ENCODE results near the gene SLC10A3.
A peak's percentile ranks its signal among the peaks of the same experiment; 100 is the strongest.
"Not testable (repeated sequence)": the region's sequence is repeated elsewhere in the genome, so short reads cannot be mapped to it uniquely, and the experiment has no call there.

Gene SLC10A3

DNA sequence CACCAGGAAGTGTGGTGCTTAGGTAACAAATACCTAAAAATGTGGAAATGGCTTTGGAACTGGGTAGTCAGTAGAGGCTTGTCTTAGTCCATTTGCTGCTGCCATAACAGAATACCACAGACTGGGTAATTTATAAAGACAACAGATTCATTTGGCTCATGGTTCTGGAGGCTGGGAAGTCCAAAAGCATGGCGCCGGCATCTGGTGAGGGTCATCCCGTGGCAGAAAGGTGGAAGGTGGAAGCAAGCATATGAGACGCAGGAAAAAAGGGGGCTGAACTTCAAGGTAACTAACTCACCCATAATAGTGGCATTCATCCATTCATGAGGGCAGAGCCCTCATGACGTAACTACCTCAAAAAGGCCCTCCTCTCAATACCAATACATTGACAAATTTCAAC, 19.0 kb upstream of the SLC10A3 start:
- DNase-seq, result no peak

DNA sequence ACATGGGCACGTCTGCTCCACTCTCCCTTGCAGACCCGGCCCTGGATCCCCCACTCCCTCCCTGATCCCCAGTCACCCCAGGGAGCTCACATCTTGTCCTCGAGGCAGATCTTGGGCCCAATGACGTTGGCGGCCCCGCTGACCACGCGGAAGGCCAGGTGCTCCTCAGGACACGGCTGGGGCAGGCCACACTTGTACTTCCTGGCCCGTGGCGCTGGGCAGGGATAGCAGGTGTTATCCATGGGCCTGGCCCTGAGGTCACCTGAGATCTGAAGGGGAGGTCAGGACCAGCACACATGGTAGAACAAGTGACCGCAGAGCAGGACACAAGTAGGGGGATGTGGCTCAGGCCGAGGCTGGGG, 17.9 kb upstream of the SLC10A3 start:
- DNase-seq, result no peak

DNA sequence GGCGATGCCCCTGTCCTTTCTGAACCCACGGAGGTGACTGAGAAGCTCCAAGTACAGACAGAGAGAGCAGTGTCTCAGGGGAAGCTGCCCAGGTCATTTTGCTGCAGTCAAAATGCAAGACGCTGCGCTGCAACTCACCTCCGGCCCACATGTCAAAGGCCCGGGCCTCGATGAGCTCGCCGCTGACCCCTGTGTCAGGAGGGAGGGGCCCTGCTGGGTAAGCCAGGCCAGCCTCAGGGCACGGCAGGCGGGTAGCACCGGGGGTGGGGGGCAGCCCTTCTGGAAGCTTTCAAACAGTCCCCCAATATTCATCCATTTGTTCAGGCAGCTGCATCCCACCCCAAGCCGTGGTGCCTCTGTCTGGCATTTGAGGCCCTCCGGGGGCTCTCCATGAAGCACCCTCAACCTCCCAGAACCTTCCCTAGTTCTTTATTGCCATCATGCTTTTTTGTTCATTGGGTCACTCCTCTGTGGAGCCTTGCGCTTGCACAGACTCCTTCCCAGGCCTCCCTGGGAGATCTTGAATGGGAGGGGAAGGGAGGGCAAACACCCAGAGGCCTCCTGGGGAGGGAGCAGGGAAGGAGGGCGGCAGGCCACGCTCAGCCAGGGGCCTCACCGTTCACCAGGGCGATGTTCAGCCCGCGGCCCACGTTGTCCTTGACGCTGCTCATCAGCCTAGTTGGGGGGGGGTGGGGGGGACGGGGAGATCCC, 17.4 kb upstream of the SLC10A3 start:
- DNase-seq, result no peak

DNA sequence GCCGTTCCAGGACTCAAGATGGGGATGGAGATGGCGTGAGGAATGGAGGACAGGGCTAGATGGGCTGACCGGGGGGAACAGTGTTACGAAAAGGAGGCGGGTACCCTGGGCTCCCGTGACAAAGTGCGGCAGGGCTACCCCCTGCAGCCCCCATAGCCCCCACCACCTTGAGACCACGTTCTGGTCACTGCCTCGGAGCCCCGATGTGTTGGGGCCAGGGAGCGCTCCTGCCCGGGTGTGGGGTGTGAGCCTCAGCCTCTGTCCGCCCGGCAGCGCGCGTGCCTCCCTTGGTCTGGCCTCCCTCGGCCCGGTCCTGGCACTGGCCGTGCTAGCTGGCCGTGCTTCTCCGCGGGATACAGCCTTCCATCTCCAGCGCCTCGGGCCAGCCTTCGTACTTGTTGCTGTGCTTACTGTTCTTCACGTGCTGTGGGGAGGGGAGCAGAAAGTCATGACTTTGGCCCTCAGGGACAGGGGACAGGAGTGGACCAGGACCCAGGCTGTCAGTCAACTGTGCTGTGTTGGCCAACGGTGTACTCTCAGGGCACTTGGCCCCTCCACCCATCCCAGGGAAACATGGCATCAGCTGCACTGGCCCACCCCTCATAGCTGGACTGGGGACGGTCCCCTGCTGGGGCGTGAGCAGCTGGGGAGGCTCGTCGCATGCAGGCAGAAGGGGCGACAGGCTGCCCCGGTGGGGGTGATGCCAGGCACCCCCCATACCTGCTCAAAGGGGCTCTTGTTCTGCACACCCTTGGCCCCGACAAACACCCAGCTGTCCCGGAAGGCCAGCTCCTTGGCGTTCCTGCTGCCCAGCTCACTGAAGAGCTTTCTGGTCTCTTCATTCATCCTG, 16.3 kb upstream of the SLC10A3 start:
- DNase-seq, result no peak

DNA sequence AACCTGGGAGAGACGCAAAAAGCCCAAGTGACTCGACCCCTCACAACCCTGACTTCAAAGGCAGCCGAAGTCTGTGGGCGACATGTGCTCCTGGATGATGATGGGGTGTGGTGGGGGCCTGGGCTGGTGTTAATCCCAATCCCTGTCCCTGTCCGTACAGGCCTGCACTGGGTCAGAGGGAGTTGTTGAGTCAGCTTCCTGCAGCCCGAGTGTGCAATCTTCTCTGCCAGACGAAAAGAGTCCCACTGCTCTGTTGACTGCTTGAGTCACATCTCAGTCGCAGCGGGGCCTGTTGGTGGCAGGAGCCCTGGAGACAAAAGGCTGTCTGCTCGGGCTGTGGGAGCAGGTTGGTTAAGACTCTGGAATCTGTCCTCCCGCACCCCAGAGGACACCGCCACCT, 15.3 kb upstream of the SLC10A3 start:
- no peak for DNase-seq

DNA sequence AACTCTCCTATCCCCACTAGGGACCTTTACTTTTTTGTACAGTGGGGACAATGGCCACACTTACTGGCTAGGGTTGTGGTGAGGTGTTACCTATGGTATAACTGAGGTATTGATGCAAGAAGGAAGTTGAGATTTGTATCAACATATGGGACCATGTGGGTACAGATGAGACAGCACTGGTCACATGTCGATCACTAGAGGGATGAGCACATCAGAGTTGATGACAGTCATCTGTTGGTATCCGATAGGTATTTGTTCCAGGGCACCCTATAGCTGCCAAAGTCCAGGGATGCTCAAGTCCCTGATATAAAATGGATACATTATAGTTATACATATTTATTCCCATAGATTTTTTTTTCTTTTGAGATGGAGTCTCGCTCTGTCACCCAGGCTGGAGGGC, 12.6 kb upstream of the SLC10A3 start:
- no peak for DNase-seq

DNA sequence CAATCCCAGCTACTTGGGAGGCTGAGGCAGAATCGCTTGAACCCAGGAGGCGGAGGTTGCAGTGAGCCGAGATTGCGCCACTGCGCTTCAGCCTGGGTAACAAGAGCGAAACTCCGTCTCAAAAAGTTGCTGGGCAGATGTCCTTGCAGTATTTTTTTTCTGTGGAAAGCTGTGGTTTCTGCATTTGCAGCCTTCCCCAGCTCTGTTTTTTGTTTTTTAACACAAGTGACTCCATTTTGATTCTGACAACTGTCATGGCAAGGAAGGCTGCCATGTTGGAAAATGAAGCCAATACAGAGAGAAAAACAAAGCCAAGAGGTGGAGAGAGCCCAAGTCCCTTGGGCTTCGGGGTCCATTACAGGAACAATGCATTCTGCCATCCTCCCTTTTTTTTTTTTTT, 11.7 kb upstream of the SLC10A3 start:
- no peak for DNase-seq

DNA sequence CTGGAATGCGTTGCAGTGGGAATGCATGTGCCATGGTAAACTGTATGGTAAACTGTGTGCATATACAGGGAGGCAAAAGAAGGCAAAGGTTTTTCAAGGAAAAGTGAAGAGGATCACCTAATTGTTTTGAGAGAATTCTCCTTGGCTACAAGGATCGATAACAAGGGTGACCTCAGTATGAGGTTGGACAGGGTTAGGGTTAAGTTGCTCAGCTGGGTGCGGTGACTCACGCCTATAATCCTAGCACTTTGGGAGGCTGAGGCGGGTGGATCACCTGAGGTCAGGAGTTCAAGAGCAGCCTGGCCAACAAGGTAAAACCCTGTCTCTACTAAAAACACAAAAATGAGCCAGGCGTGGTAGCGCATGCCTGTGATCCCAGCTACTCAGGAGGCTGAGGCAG, 11.0 kb upstream of the SLC10A3 start:
- DNase-seq, result not testable (repeated sequence)

DNA sequence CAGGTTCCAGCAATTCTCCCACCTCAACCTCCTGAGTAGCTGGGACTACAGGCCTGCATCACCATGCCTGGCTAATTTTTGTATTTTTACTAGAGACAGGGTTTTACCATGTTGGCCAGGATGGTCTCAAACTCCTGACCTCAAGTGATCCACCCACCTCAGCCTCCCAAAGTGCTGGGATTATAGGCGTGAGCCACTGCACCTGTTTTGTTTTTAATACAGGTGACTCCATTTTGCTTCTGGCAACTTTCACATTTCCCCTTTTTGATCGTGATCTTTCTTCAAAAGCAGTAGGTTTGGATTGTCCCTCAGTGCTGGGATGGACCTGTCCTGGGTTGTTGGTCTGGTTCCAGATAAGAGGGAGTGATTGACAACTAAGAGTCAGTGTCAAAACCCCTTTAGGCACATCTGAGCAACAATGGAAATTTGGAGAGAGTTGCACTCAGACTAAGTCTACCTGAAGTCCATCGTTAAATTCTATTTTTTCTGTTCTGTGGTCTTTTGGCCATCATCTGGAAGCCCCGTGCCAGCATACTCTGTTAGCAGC, 6.2 kb upstream of the SLC10A3 start:
- DNase-seq, result not testable (repeated sequence)

DNA sequence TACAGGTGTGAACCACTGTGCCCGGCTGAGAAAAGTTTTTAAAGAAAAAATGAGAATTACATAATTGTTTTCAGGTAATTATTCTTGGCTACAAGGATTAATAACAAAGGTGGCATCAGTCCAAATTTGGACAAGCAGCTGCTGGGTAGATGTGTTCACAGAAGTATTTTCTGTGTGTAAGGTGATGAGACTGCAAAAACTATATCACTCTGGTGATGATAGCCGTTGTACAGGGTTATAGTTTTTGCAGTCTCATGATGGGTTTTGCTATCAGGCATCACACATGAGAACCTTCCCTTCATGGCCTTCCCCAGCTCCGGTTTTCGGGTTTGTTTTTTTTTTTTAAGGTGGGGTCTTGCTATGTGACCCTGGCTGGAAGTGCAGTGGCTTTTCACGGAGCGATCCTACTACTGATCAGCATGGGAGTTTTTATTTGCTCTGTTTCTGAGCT, 5.1 kb upstream of the SLC10A3 start:
- no peak for DNase-seq

DNA sequence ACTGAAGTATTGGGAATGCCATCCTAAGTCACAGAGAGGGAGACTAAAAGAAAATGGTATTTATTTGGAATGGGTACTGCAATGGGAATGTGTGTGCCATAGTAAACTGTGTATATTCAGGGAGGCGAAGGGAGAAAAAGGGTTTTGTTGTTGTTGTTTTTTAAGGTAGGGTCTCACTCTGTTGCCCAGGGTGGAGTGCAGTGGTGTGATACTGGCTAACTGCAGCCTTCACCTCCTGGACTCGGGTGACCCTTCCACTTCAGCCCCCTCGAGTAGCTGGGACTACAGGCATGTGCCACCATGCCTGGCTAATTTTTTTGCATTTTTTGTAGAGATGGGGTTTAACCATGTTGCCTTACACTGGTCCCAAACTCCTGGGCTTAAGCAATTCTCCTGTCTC, 4.3 kb upstream of the SLC10A3 start:
- no peak for DNase-seq

DNA sequence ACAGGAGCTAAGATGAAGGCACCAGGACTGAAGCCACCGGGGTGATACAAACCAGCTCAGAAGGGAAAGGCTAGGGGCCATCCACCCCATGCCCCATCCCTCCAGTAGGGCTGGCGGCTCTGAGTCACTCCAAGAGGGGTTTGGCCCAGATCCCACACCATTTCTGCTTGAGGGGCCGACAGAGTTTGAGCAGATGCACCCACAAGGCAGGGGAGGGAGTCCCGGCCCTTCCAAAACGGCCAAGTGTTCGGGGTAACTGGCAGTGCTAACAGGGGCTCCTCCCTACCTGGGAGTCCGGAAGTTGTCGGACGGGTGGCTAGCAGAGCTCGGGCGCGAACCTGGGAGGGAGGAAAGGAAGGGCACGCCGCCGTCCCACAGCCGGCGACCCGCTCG, 412 bp downstream of the SLC10A3 start:
- no peak for DNase-seq

DNA sequence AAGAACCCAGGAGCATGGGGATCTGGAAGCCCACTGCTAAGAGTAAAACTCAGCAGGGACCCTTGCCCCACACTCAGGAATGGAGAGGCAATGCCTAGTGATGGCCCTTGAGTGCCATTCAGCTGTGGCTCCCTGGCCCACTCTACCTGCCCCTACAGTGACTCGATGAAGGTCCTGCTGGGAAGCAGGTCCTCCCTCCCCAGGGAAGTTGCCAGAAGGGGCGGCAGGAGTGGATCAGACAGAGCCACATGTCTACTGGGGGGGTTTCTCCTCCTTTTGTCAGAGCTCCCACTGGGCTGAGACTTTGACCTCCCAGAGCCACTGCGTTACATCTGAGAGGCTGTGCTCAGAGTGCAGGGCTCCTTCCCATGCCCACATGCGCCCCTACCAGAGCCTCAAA, 1.2 kb downstream of the SLC10A3 start:
- no peak for DNase-seq

DNA sequence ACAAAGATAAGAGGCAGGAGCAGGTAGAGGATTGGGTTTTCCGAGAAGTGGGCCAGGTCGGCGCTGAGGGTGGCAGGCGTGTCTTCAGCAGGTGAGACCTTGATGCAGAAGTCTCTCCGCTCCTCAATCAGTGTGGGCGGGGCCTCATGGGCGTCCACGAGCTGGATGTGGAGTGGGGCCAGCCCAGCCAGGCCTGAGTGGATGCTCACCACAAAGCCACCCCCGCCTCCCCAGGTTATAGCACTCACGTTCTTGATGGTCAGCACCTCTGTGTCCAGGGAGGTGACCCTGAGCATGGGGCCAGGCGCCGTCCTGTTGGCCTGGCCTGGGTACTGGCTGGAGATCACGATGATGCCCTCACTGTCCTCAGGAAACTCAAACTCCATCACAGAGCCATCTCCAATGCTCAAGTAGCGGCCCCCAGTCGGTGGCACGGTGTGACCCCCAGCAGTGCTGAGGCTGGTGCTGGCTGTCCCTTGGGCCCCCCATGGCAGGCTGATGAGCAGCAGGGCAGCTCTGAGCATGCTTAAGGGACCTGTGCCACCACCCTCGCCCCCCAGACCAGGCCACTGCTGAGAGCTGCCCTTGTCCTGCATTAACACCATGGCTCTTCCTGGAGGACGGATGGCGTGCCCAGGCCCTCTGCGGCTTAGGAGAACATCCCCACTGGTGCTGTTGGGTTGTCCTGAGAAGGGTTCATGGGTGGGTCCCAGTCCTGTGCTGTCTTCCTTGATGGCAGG, 1.9 kb downstream of the SLC10A3 start:
- no peak for DNase-seq

DNA sequence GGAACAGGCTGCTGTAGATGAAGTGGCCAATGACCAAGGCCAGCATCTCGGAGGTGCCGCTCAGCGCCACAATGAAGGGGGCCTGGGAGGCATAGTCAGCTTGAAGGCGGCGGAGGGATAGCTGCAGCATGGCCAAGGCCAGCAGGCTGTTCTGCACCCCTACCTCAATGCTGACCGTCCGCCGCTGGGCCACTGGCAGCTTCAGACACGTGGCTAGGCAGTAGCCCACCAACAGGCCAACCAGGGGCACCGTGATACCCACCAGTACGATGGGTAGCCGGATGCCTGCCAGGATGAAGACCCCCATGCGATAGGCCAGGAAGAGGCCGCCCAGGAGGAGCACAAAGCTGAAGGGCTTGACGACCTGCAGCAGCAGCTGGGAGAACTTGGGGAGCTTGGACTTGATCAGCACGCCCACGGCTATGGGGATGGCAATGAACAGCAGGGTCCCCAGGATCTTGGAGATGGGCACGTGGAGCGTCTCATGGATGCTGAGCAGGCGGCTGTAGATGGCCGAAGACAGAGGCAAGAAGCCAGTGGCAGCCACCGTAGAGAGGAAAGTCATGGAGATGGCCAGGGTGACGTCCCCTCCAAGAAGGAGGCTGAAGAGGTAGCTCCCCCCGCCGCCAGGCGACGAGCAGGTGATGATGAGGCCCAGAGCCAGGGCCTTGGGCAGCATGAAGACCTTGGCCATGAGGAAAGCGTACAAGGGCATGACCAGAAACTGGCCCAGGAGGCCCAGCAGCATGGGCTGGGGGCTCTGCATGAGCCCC, 2.7 kb downstream of the SLC10A3 start:
- no peak for DNase-seq

DNA sequence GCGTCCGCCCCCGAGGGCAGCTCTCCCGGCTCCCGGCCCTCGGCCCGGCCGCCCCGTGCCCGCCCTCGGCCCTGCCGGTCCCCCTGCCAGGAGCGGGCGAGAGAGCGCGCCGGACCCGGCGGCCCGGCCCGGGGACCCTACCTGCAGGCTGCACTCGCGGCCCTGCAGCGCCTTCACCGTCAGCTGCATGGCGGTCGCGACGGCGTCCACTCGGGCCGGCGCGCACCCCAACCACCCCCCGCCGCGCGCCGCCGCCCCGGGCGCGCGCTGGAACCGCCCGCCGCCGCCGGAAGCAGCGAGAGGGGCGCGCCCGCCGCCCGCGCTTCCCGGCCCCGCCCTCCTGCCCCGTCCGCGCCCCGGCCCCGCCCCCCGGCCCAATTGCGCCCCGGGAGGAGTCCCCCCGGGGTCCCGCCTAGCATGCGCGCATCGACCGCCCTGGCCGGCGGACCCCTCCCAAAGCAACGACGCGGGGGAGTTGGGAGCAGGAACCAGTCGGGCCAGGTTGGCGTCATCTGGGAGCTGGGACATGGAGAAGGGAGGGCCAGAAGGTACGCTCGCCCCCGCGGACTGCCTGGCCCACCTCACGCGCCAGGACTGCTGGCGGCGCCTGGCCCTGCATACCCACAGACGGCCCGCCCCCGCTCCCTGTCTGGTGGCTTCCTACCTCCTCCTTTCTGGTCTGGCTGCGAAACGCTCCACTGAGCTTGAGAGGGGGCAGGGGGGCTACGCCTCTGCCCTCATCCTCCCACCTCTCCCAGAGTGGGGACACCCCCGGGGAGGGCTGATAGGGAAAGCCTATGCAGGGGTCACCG, 3.8 kb downstream of the SLC10A3 start, which contains the start of gene UBL4A:
UBL4A (minus strand) TSS at position 220 of the 812 bp plus-strand sequence; CDS start at position 189, 31 bp downstream.
- peak; percentile 45 for DNase-seq

DNA sequence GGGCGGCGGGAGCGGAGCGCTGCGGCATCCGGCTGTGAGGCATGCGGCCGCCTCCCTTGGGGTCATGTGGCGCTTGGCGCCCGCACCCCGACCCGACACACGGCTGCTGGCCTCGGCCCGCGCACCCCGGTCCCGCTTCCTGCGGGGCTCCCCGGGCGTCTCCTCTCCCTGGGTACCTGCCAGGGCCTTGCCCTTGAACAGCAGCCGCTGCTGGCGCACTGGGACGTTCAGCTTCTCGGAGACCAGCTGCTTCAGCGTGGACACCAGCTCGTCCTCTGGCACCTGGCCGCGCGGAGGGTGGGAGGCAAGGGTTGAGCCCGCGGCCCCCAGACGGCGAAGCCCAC, 4.4 kb downstream of the SLC10A3 start:
- no peak for DNase-seq

DNA sequence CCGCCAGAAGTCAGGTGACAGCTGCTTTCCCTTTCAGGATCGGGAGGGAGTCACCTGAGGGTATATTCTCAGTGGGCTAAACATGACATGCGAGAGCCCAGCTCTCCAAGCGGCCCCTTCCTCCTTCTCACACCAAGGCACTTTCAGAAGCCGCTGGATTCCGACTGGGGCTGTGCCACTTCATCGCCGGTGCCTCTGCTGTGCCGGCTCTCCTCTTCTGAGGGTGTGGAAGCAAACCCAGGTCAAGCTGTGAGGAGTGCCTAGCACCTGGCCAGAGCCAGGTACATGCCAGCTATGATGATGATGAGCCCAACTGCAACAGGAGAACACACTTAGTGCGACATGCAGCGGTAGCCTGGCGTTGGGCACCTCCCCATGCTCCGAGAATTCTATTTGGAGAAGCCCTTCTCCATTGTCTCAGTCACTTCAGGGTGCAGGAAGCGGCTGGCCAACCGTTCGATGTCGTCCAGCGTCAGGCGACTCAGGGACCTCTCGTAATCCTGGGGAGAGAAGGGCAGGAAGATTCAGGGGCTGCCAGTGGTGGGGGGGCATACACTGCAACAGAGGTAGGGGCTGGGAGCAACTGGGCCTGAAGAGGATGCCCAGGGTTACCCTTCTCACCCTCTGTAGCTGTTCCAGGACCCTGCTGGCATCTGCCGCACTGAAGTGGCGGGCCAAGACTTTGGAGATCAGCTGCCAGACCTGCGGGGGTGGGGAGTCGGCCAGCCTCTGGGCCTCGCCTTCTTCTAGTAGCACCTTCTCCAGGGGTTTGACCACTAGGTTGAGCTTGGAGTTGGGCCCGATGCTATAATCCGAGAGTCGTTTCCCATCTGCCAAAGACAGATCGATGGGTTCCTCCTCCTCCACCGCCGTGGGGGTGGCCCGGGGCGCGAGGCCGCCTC, 5.0 kb downstream of the SLC10A3 start:
- no peak for DNase-seq

DNA sequence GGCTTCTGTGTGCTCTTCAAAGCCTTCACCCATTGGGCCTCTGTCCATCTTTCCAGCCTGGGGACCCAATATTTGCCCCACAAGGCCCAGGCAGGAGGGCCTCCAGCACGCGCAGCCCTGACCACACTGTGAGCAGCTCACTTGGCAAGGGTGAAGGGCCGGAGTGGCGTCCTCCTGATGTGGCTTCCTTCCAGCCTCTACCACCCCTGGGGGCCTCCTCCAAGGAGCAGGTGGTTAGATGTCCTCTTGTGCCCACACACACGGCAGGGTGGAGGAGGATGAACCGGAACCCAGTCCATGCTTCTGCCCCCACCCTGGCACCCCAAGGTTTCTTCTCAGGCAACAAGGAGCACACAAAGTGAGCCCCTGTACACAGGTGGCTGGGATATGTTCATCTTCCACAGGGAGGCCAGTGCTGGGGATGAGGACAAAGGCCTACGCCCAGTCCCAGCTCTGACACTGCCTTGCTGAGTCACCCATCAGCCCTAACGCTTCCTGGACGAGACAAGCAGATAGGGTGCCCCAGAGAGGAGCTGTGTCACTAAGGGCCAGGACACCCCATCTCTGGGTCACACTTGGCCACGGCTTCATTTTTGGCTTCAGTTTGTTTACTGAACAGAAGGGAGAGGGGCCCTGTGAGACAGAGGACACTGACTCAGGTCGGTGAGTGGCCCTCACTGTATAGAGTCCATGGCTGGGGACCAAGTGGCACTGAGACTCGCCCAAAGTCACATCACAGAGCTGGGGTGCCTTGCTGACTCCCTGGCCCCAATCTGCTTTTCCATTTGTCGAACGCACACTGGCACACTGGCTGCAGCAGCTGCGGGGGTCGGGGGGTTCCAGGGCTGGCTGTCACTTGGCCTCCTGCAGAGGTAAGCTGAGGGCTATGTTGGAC, 5.9 kb downstream of the SLC10A3 start:
- no peak for DNase-seq

DNA sequence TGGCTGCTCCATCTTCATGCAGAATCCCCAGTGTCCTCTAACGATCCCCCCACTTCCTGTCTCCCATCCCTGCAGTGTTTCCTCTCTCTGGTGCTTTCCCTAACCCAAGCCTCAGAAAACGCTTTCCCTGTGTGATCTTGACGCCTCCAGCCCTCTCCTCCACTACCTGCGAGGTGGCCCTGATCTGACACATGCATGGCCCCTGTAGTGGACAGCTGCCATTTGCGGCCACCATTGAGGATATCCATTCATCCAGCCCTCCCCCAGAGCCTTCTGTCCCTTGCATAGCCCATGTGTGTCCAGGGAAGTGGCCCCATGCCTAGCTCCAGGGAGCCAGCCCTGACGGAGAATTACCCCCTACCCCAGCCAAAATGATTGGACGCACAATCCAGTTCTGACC, 7.1 kb downstream of the SLC10A3 start:
- DNase-seq, result no peak

Data from NCI-H345 (cell line).